ENCODE data around the gene DEFB108B. TPM values are rescaled to one million over a fixed set of nuclear protein-coding genes. Genes with fewer than 3 reads are reported as not detected.

The DEFB108B gene
- total RNA-seq, 2 experiments from 2014 or later, result not detected

Other genes starting within 250 kb of the DEFB108B start
- gene DEFB131B, start 45.3 kb downstream of the DEFB108B start, total RNA-seq, result not detected
- 10 to 100 TPM; 12.4 to 13.2 TPM for gene XNDC1N, start 95.4 kb downstream of the DEFB108B start, total RNA-seq
- gene RNF121, start 95.8 kb downstream of the DEFB108B start, total RNA-seq, result 10 to 100 TPM; 34.9 to 37.1 TPM
- gene IL18BP, start 165.7 kb downstream of the DEFB108B start, total RNA-seq, result 1 to 10 TPM; 6.6 to 9.3 TPM
- 100 to 1,000 TPM; 149 to 158 TPM for gene NUMA1, start 247.3 kb downstream of the DEFB108B start, total RNA-seq
- 1 to 10 TPM; 8.3 to 8.5 TPM for gene LRRC51, start 247.7 kb downstream of the DEFB108B start, total RNA-seq

Measured in activated CD4-positive, alpha-beta memory T cell treated with anti-CD3 and anti-CD28 coated beads for 36 hours (primary cell).